BJ (cell line): ENCODE measurements around the gene DEGS1. TPM values are rescaled to one million over a fixed set of nuclear protein-coding genes. Genes with fewer than 3 reads are reported as not detected.
A peak's percentile ranks its signal among the peaks of the same experiment; 100 is the strongest.

Experiments
- CTCF ChIA-PET: fragments of 350-600 bp; formaldehyde crosslinking; extraction: SDS; loops from one replicate; lab custom pipeline; 2021; ENCODE audit warnings: antibody characterized with exemption, inconsistent platforms; lab: Yijun Ruan, JAX
- POLR2A ChIA-PET: fragments of 300-600 bp; sonication (Branson Sonifier 250); formaldehyde crosslinking; extraction: SDS; loops from one replicate; lab custom pipeline; 2021; ENCODE audit warnings: antibody characterized with exemption; lab: Charles Lee
- DNase-seq: peaks from one replicate; pipeline ENCODE4 v3.0.0-alpha.2; 2011; ENCODE audit warnings: low read depth
- H3K27me3 ChIP-seq: 2 replicates; pipeline ENCODE4 v1.6.0; 2011; ENCODE audit warnings: low read length; ENCODE audit not compliant: control insufficient read depth, insufficient read depth
- H3K36me3 ChIP-seq: 2 replicates; pipeline ENCODE4 v1.5.1; 2011; ENCODE audit warnings: low read length; ENCODE audit not compliant: control insufficient read depth, insufficient read depth
- H3K4me3 ChIP-seq: 2 replicates; pipeline ENCODE4 v1.5.1; 2011; ENCODE audit warnings: low read depth, mild to moderate bottlenecking, control low read depth, low read length
- CTCF ChIP-seq: IDR thresholded peaks from 2 replicates; pipeline ENCODE4 v1.5.1; 2011; ENCODE audit warnings: low read depth, mild to moderate bottlenecking, control low read depth, inconsistent platforms, low read length, moderate library complexity; ENCODE audit not compliant: insufficient read depth
- polyA minus RNA-seq: library from RNA; depleted of rRNA, polyadenylated mRNA; stranded (reverse); fragments of >200 nt; gene quantifications from 2 replicates; pipeline ENCODE4 v1.2.3, GENCODE V29; 2011; rRNA and poly(A)+ RNA removed
- polyA plus RNA-seq: library from polyadenylated mRNA; depleted of rRNA; stranded (reverse); fragments of >200 nt; gene quantifications from 2 replicates; pipeline ENCODE4 v1.2.3, GENCODE V29; 2011; rRNA removed

DEGS1 gene
- polyA plus RNA-seq (77.2 and 152 TPM in 2 replicates), polyA minus RNA-seq (36.5 and 41.0 TPM in 2 replicates)

GRCh38 chr1:224182866-224183590, at the start of gene DEGS1:
TSS of gene DEGS1 (plus strand) at chr1:224183240. CDS start at chr1:224183337, 97 bp downstream.
- ChIA-PET CTCF (interaction anchor here (1.4 to 1.9 kb wide), 2 partner anchors 10 to 93 kb away, joined by 3 to 7 read pairs; no protein-coding TSS in a partner anchor), POLR2A (interaction anchor here (0.6 kb wide), 2 partner anchors 11 to 12 kb away, joined by 3 read pairs; no protein-coding TSS in a partner anchor)
- peak within 1 kb of the TSS; percentile 75 for H3K4me3 ChIP-seq
- H3K27me3 ChIP-seq = no peaks in the 10 kb centered on the region
- H3K36me3 ChIP-seq = peaks cover 1% of the 10 kb centered on the region; the same call in 1 of the 2 replicates
- 0 out of 2 replicates have a peak, but pooled peaks have one; percentile 5 for TF ChIP-seq CTCF
- no peak for DNase-seq

- CTCF ChIA-PET = no interaction called here
These were observed 49.2 kb upstream of the DEGS1 start for GRCh38 chr1:224133741-224134299.

GRCh38 chr1:224137518-224137917, 45.5 kb upstream of the DEGS1 start:
- CTCF ChIA-PET = interaction anchor here (0.9 kb wide), 1 partner anchor 9 kb away, joined by 3 read pairs; no protein-coding TSS in a partner anchor
- peaks cover under 1% of the 10 kb centered on the region for H3K36me3 ChIP-seq

More at GRCh38 chr1:224133741-224134299, 49.2 kb upstream of the DEGS1 start:
- TF ChIP-seq CTCF = no peak
- H3K27me3 ChIP-seq = no peaks in the 10 kb centered on the region
- DNase-seq = no peak
- no peak overlapping the region for H3K4me3 ChIP-seq
- peaks cover 1% of the 10 kb centered on the region for H3K36me3 ChIP-seq
- POLR2A ChIA-PET = no interaction called here

GRCh38 chr1:224138198-224138597, 44.8 kb upstream of the DEGS1 start:
- ChIA-PET CTCF (interaction anchor here (0.9 kb wide), 1 partner anchor 10 kb away, joined by 3 read pairs; no protein-coding TSS in a partner anchor), POLR2A (no interaction called here)
- Histone ChIP-seq H3K4me3 (no peak overlapping the region), H3K27me3 (no peaks in the 10 kb centered on the region), H3K36me3 (no peaks in the 10 kb centered on the region; the same call in 1 of the 2 replicates)
- DNase-seq = no peak
- no peak for TF ChIP-seq CTCF

More at GRCh38 chr1:224137518-224137917, 45.5 kb upstream of the DEGS1 start:
- Histone ChIP-seq H3K27me3 (no peaks in the 10 kb centered on the region), H3K4me3 (no peak overlapping the region)
- DNase-seq = no peak
- TF ChIP-seq CTCF = no peak
- POLR2A ChIA-PET = no interaction called here

GRCh38 chr1:224141693-224142092, 41.3 kb upstream of the DEGS1 start:
- TF ChIP-seq CTCF = no peak
- POLR2A ChIA-PET = no interaction called here
- no peak overlapping the region for H3K4me3 ChIP-seq
- no peaks in the 10 kb centered on the region for H3K27me3 ChIP-seq
- peaks cover 2% of the 10 kb centered on the region; the same call in 1 of the 2 replicates for H3K36me3 ChIP-seq
- CTCF ChIA-PET = no interaction called here
- no peak for DNase-seq
